Activated CD4-positive, CD25-positive, alpha-beta regulatory T cell treated with anti-CD3 and anti-CD28 coated beads, Interleukin-2, amount 50 U/mL, for 24 hours (primary cell): Measurements from ENCODE around the gene PCSK5.
"Not testable (repeated sequence)": the region's sequence is repeated elsewhere in the genome, so short reads cannot be mapped to it uniquely, and the experiment has no call there.

Experiments
- ATAC-seq, 2 donors: fragments of 150-1000 bp; cut with Tn5 transposase; one replicate each; pipeline ENCODE4 v1.10.0; 2021; ENCODE audit warnings: mild to moderate bottlenecking in 1 of 2, moderate library complexity in 1 of 2

PCSK5 gene

GRCh38 chr9:76324030-76324429, 433.6 kb downstream of the PCSK5 start:
- ATAC-seq: not testable (repeated sequence)

GRCh38 chr9:76330034-76330433, 439.6 kb downstream of the PCSK5 start:
- ATAC-seq: no peak

GRCh38 chr9:76333388-76333787, 442.9 kb downstream of the PCSK5 start:
- ATAC-seq: no peak

GRCh38 chr9:76333964-76334363, 443.5 kb downstream of the PCSK5 start:
- ATAC-seq: no peak

GRCh38 chr9:76336027-76336426, 445.6 kb downstream of the PCSK5 start:
- ATAC-seq: no peak

- ATAC-seq: no peak
Measured at GRCh38 chr9:76338418-76338817, 447.9 kb downstream of the PCSK5 start.

- ATAC-seq: no peak
Measured at GRCh38 chr9:76341616-76342015, 451.1 kb downstream of the PCSK5 start.

- no peak for ATAC-seq
Measured at GRCh38 chr9:76342201-76342600, 451.7 kb downstream of the PCSK5 start.

- ATAC-seq: no peak
Measured at GRCh38 chr9:76342858-76343257, 452.4 kb downstream of the PCSK5 start.

GRCh38 chr9:76349865-76350264, 459.4 kb downstream of the PCSK5 start:
- no peak for ATAC-seq

GRCh38 chr9:76351006-76351405, 460.5 kb downstream of the PCSK5 start:
- ATAC-seq: no peak

GRCh38 chr9:76352026-76352620, 461.6 kb downstream of the PCSK5 start:
- ATAC-seq: no peak

GRCh38 chr9:76353280-76353679, 462.8 kb downstream of the PCSK5 start:
- ATAC-seq: no peak

GRCh38 chr9:76354221-76354620, 463.7 kb downstream of the PCSK5 start:
- ATAC-seq: no peak

GRCh38 chr9:76355886-76356285, 465.4 kb downstream of the PCSK5 start:
- no peak for ATAC-seq

- no peak for ATAC-seq
Measured at GRCh38 chr9:76357555-76357954, 467.1 kb downstream of the PCSK5 start.

GRCh38 chr9:76358628-76359280, 468.3 kb downstream of the PCSK5 start:
- ATAC-seq: no peak

GRCh38 chr9:76359365-76359764, 468.9 kb downstream of the PCSK5 start:
- no peak for ATAC-seq

GRCh38 chr9:76359766-76360165, 469.3 kb downstream of the PCSK5 start:
- ATAC-seq: no peak

- ATAC-seq: not testable (repeated sequence)
Measured at GRCh38 chr9:76362332-76363031, 472.0 kb downstream of the PCSK5 start.

GRCh38 chr9:76363032-76363395, 472.5 kb downstream of the PCSK5 start:
- no peak for ATAC-seq

- no peak for ATAC-seq
Measured at GRCh38 chr9:76365028-76365427, 474.6 kb downstream of the PCSK5 start.

- no peak for ATAC-seq
Measured at GRCh38 chr9:76366275-76366674, 475.8 kb downstream of the PCSK5 start.

- no peak for ATAC-seq
Measured at GRCh38 chr9:76369583-76369982, 479.1 kb downstream of the PCSK5 start.
